Measurements from ENCODE around the gene WNT3A. TPM values are rescaled to one million over a fixed set of nuclear protein-coding genes. Genes with fewer than 3 reads are reported as not detected.

WNT3A gene
- total RNA-seq, 2 donors from 2014 or later: not detected

DNA sequence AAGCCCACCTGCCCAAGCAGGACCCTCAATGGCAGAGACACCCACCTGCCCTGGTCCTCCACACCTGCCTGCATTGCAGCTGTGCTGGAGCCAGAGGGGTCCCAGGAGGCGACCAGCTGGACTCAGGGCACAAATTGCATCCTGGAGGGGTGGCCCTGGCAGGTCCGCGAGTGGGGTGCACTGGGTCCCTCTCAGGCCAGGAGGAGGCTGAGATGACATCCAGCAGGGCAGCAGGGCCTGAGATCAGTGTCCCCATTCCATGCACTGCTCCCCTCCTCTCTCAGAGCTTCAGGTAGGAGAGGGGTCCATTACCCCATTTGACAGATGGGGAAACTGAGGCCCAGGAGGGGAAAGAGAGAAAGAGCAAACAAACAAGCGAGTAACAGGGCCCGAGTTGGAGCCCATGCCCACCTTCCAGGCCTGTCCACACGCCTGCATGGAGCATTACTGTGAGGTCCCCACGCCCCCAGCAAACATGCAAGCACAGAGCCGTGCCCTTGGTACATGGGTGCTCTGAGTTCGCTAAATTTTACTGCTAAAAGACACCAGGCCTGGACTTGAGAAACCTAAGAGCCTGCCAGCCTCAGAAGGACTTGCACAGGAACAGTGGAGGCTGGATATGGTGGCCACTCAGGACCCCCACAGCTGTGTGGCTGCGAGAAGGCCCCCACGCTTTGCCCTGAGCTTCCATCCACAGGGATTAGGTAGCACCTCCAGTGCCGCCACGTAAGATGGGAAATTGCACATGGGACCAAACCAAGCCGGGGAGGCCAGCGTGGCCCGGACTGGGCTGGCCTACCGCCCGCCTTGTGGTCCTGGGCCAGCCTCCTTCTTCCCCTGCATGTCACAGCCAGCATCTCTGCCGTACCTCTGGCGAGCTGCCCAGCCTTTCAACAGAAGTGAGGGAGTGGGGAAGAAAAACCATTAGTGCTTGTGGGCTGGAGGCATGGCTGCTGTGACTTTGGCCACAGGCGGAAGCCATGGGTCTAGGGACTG, 7.4 kb downstream of the WNT3A start:
- Histone ChIP-seq H3K27ac (no peak overlapping the region), H3K4me3 (no peak overlapping the region), H3K27me3 (no peaks in the 10 kb centered on the region), H3K4me1 (no peaks in the 10 kb centered on the region), H3K9me3 (no peaks in the 10 kb centered on the region), H3K36me3 (no peaks in the 10 kb centered on the region)
- TF ChIP-seq, protein P1, sequence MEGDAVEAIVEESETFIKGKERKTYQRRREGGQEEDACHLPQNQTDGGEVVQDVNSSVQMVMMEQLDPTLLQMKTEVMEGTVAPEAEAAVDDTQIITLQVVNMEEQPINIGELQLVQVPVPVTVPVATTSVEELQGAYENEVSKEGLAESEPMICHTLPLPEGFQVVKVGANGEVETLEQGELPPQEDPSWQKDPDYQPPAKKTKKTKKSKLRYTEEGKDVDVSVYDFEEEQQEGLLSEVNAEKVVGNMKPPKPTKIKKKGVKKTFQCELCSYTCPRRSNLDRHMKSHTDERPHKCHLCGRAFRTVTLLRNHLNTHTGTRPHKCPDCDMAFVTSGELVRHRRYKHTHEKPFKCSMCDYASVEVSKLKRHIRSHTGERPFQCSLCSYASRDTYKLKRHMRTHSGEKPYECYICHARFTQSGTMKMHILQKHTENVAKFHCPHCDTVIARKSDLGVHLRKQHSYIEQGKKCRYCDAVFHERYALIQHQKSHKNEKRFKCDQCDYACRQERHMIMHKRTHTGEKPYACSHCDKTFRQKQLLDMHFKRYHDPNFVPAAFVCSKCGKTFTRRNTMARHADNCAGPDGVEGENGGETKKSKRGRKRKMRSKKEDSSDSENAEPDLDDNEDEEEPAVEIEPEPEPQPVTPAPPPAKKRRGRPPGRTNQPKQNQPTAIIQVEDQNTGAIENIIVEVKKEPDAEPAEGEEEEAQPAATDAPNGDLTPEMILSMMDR (IDR thresholded peaks at IDR 0.05): no peak
- DNase-seq (ENCODE audit: low spot score): no peak

- Histone ChIP-seq H3K4me3 (no peak overlapping the region), H3K36me3 (no peaks in the 10 kb centered on the region), H3K27me3 (no peaks in the 10 kb centered on the region), H3K4me1 (no peaks in the 10 kb centered on the region), H3K27ac (no peak overlapping the region), H3K9me3 (no peaks in the 10 kb centered on the region)
- TF ChIP-seq, protein P1 (IDR thresholded peaks at IDR 0.05): no peak
- no peak for DNase-seq (ENCODE audit: low spot score)
Measured at GRCh38 chr1:228015276-228016180, 8.7 kb downstream of the WNT3A start.

- H3K27me3 ChIP-seq: no peaks in the 10 kb centered on the region
- TF ChIP-seq, protein P1 (IDR thresholded peaks at IDR 0.05): no peak
- no peak overlapping the region for H3K27ac ChIP-seq
- H3K4me1 ChIP-seq: no peaks in the 10 kb centered on the region
- no peaks in the 10 kb centered on the region for H3K9me3 ChIP-seq
- H3K36me3 ChIP-seq: no peaks in the 10 kb centered on the region
- H3K4me3 ChIP-seq: no peak overlapping the region
- DNase-seq (ENCODE audit: low spot score): no peak
Measured at GRCh38 chr1:228016181-228016510, 9.3 kb downstream of the WNT3A start.

DNA sequence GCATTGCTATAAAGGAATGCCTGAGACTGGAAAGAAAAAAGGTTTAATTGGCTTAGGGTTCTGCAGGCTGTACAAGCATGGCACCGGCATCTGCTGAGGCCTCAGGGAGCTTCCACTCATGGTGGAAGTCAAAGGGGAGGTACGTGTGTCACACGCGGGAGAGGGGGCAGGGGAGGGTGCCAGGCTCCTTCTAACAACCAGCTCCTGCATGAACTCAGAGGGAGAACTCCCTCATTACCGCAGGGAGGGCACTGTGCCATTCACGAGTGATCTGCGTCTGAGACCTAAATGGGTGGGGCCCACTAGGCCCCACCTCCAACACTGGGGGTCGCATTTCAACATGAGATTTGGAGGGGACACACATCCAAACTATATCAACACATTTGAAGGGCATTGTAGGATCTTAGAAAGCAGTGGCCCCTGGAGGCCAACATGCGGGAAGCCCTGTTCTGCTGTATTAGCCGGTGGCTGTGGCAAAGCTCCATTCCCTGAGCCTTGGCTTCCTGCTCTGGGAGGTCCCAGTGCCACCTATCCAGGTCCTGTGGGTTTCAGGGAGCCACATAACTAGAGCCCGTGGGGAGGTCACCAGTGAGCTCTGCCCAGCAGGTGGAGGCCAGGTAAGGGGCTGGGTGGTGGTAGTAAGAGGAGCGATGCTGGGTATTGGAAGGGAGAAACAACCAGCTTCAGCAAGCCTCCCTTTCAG, 10.0 kb downstream of the WNT3A start:
- no peaks in the 10 kb centered on the region for H3K27me3 ChIP-seq
- no peaks in the 10 kb centered on the region for H3K4me1 ChIP-seq
- DNase-seq (ENCODE audit: low spot score): no peak
- no peaks in the 10 kb centered on the region for H3K9me3 ChIP-seq
- no peak overlapping the region for H3K4me3 ChIP-seq
- H3K36me3 ChIP-seq: no peaks in the 10 kb centered on the region
- TF ChIP-seq, protein P1 (IDR thresholded peaks at IDR 0.05): no peak
- H3K27ac ChIP-seq: no peak overlapping the region

DNA sequence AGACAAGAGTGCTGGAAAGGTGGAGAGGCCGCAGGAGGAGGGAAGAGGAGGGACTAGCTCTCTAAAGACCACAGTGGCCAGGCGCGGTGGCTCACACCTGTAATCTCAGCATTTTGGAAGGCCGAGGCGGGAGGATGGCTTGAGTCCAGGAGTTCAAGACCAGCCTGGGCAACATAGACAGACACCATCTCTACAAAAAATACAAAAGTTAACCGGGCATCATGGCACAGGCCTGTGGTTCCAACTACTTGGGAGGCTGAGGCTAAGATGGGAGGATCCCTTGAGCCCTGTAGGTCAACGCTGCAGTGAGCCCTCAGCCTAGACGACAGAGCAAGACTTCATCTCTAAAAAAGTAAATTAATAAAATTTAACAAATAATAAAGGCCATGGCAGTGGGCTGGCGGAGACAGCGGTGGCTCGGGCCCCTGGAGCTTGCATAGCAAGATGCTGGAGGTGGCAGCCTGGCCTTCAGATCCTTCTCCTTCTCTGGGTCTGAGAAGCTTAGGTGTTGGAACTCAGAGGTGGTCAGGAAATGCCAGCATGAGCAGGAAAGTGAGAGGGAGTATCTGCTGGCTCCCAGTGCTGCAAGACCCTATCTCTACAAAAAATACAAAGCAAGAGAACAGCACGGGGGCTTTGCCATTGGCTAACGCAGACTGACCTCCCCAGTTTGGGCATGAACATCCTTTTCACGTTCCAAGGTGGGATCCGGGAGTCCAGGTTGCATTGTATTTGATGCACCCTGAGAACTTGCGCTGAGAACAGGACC, 10.7 kb downstream of the WNT3A start:
- no peaks in the 10 kb centered on the region for H3K27me3 ChIP-seq
- TF ChIP-seq, protein P1 (IDR thresholded peaks at IDR 0.05): no peak
- DNase-seq (ENCODE audit: low spot score): no peak
- H3K27ac ChIP-seq: no peak overlapping the region
- no peak overlapping the region for H3K4me3 ChIP-seq
- H3K36me3 ChIP-seq: no peaks in the 10 kb centered on the region
- no peaks in the 10 kb centered on the region for H3K9me3 ChIP-seq
- no peaks in the 10 kb centered on the region for H3K4me1 ChIP-seq

All from right atrium auricular region (tissue), 2 donors.